Measurements from ENCODE around the gene PCYT2. TPM values are rescaled to one million over a fixed set of nuclear protein-coding genes. Genes with fewer than 3 reads are reported as not detected.

Gene PCYT2
- total RNA-seq, 1 donor from 2014 or later = 26.8 TPM

GRCh38 chr17:81869221-81870130, 41.7 kb downstream of the PCYT2 start:
- peak overlapping the region; percentile 36 for H3K27ac Mint-ChIP-seq (ENCODE audit: unreplicated experiment)
- peaks cover 3% of the 10 kb centered on the region for H3K36me3 Mint-ChIP-seq (ENCODE audit: low read depth, unreplicated experiment)
- peak; percentile 98 for TF ChIP-seq CTCF (IDR thresholded peaks at IDR 0.05; ENCODE audit: unreplicated experiment)
- peak overlapping the region; percentile 93 for H3K4me3 Mint-ChIP-seq (ENCODE audit: unreplicated experiment)
- peaks cover 3% of the 10 kb centered on the region for H3K4me1 Mint-ChIP-seq (ENCODE audit: unreplicated experiment)
- peak; percentile 71 for DNase-seq (ENCODE audit: low spot score)
- no peaks in the 10 kb centered on the region for H3K9me3 Mint-ChIP-seq (ENCODE audit: unreplicated experiment)
- peaks cover 25% of the 10 kb centered on the region for H3K27me3 Mint-ChIP-seq (ENCODE audit: unreplicated experiment)

DNA sequence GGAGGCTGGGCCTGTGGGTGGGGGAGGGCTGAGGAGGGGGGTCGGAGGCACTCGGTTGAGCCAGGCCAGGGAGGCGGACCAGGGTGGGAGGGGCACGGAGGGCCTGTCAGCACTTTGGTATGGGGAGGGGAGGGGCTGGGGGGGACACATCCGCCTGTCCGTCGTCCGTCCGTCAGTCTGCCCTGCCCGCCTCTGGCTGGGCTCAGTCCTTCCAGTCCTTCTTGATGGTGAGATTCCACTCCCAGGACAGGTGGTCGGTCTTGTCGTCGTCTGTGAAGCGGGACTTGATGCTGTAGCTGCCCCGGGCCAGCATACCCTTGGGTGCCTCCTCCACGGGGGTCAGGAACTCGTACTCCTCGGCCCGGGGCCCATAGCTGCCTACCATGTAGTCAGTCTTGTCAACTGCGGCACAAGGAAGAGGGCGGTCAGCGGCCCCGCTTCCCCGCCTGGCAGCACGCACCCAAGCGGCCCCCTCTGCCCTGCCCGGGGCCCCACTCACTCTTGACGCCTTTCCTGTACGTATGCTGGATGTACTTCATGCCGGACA, 42.5 kb downstream of the PCYT2 start:
- peaks cover 3% of the 10 kb centered on the region for H3K36me3 Mint-ChIP-seq (ENCODE audit: low read depth, unreplicated experiment)
- H3K27me3 Mint-ChIP-seq (ENCODE audit: unreplicated experiment) = peaks cover 26% of the 10 kb centered on the region
- TF ChIP-seq CTCF (IDR thresholded peaks at IDR 0.05; ENCODE audit: unreplicated experiment) = no peak
- peaks cover 3% of the 10 kb centered on the region for H3K4me1 Mint-ChIP-seq (ENCODE audit: unreplicated experiment)
- peak overlapping the region; percentile 47 for H3K4me3 Mint-ChIP-seq (ENCODE audit: unreplicated experiment)
- no peak for DNase-seq (ENCODE audit: low spot score)
- H3K9me3 Mint-ChIP-seq (ENCODE audit: unreplicated experiment) = no peaks in the 10 kb centered on the region
- H3K27ac Mint-ChIP-seq (ENCODE audit: unreplicated experiment) = peak overlapping the region; percentile 36

GRCh38 chr17:81867991-81868673, 43.1 kb downstream of the PCYT2 start:
- no peak for TF ChIP-seq CTCF (IDR thresholded peaks at IDR 0.05; ENCODE audit: unreplicated experiment)
- peak overlapping the region; percentile 42 for H3K4me3 Mint-ChIP-seq (ENCODE audit: unreplicated experiment)
- peaks cover 9% of the 10 kb centered on the region for H3K4me1 Mint-ChIP-seq (ENCODE audit: unreplicated experiment)
- no peak for DNase-seq (ENCODE audit: low spot score)
- H3K9me3 Mint-ChIP-seq (ENCODE audit: unreplicated experiment) = no peaks in the 10 kb centered on the region
- peaks cover 10% of the 10 kb centered on the region for H3K36me3 Mint-ChIP-seq (ENCODE audit: low read depth, unreplicated experiment)
- H3K27ac Mint-ChIP-seq (ENCODE audit: unreplicated experiment) = peak overlapping the region; percentile 57
- H3K27me3 Mint-ChIP-seq (ENCODE audit: unreplicated experiment) = peaks cover 29% of the 10 kb centered on the region

DNA sequence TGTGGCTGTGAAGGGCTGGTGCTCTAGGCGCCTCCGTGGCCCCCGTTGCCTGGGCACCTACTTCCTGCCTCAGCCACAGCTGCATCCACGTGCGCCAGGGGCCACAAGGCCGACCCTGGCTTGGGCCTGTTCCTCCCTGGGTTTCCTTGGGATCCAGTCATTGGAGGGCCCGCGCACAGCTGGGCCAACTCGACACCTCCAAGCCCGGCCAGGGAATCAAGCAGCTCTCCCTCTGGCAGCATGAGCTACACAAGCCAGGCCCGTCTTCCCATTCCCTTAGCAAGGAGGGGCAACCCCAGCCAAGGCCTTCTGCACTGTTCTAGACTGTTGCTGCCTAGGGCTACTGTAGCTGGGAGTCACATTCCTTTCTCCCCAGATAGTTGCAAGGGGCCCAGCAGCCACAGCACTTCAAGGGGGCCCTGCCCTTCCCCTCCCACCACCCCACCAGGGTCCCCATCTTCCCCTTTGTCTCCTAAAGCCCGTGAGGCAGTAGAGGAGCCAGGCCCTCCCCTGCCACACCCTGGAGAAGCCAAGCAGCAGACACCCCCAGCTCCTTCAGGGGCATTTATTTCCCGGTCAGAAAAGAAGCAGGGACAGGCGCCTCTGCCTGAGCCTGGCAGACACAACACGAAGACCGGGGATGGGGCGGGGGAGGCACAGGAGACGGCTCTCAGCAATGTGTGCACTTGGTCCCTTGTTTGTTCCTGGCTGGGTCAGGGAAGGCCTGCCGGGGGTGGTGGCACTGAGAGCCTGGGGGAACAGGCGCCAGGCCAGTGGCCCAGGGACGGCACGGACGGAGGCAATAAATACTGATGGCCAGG, 43.8 kb downstream of the PCYT2 start:
- H3K4me3 Mint-ChIP-seq (ENCODE audit: unreplicated experiment) = no peak overlapping the region
- DNase-seq (ENCODE audit: low spot score) = no peak
- no peak for TF ChIP-seq CTCF (IDR thresholded peaks at IDR 0.05; ENCODE audit: unreplicated experiment)
- peak overlapping the region; percentile 57 for H3K27ac Mint-ChIP-seq (ENCODE audit: unreplicated experiment)
- H3K36me3 Mint-ChIP-seq (ENCODE audit: low read depth, unreplicated experiment) = peaks cover 15% of the 10 kb centered on the region
- peaks cover 15% of the 10 kb centered on the region for H3K4me1 Mint-ChIP-seq (ENCODE audit: unreplicated experiment)
- peaks cover 29% of the 10 kb centered on the region for H3K27me3 Mint-ChIP-seq (ENCODE audit: unreplicated experiment)
- no peaks in the 10 kb centered on the region for H3K9me3 Mint-ChIP-seq (ENCODE audit: unreplicated experiment)

All from endothelial cell (in vitro differentiated cells).